HG03095 (cell line): Measurements from ENCODE around the gene CADPS.
"Not testable (repeated sequence)": the region's sequence is repeated elsewhere in the genome, so short reads cannot be mapped to it uniquely, and the experiment has no call there.

Experiments
- ATAC-seq: cut with Tn5 transposase; IDR thresholded peaks from one replicate; pipeline ENCODE4 v1.9.1; 2021; ENCODE audit warnings: moderate library complexity; ENCODE audit not compliant: unreplicated experiment

CADPS gene

GRCh38 chr3:62602129-62602770 lies 273.0 kb downstream of the CADPS start:
- no peak for ATAC-seq

GRCh38 chr3:62601238-62602070 lies 273.8 kb downstream of the CADPS start:
- no peak for ATAC-seq

- ATAC-seq = no peak
Measured at GRCh38 chr3:62600033-62600432, 275.2 kb downstream of the CADPS start.

GRCh38 chr3:62597491-62597890 lies 277.7 kb downstream of the CADPS start:
- ATAC-seq = no peak

- ATAC-seq = no peak
Measured at GRCh38 chr3:62592408-62592807, 282.8 kb downstream of the CADPS start.

GRCh38 chr3:62589078-62589477 lies 286.1 kb downstream of the CADPS start:
- no peak for ATAC-seq

- ATAC-seq = no peak
Measured at GRCh38 chr3:62587579-62588031, 287.6 kb downstream of the CADPS start.

- no peak for ATAC-seq
Measured at GRCh38 chr3:62587169-62587568, 288.0 kb downstream of the CADPS start.

GRCh38 chr3:62586356-62586755 lies 288.9 kb downstream of the CADPS start:
- no peak for ATAC-seq

- no peak for ATAC-seq
Measured at GRCh38 chr3:62585861-62586260, 289.4 kb downstream of the CADPS start.

- ATAC-seq = no peak
Measured at GRCh38 chr3:62584636-62585035, 290.6 kb downstream of the CADPS start.

GRCh38 chr3:62582495-62583172 lies 292.6 kb downstream of the CADPS start:
- ATAC-seq = no peak

GRCh38 chr3:62580485-62580884 lies 294.7 kb downstream of the CADPS start:
- ATAC-seq = not testable (repeated sequence)

- ATAC-seq = no peak
Measured at GRCh38 chr3:62577153-62577552, 298.1 kb downstream of the CADPS start.

GRCh38 chr3:62574266-62574898 lies 300.8 kb downstream of the CADPS start:
- no peak for ATAC-seq

- ATAC-seq = no peak
Measured at GRCh38 chr3:62571916-62572315, 303.3 kb downstream of the CADPS start.

GRCh38 chr3:62570888-62571287 lies 304.3 kb downstream of the CADPS start:
- ATAC-seq = no peak

GRCh38 chr3:62569609-62570008 lies 305.6 kb downstream of the CADPS start:
- ATAC-seq = no peak

GRCh38 chr3:62567097-62568021 lies 307.9 kb downstream of the CADPS start:
- no peak for ATAC-seq

- no peak for ATAC-seq
Measured at GRCh38 chr3:62566022-62566557, 309.1 kb downstream of the CADPS start.
